Right renal cortex interstitium (tissue), 3 donors: ENCODE results near the gene KLHL42. TPM values are rescaled to one million over a fixed set of nuclear protein-coding genes. Genes with fewer than 3 reads are reported as not detected.

ENCODE experiments used
- DNase-seq, 3 donors: peaks; one replicate each; pipeline ENCODE4 v3.0.0-alpha.2; 2013; ENCODE audit warnings: low read depth in 3 of 3, low spot score in 2 of 3
- polyA plus RNA-seq, 3 donors: library from polyadenylated mRNA; unstranded; fragments of 120-200 nt; gene quantifications; one replicate each; pipeline ENCODE4 v1.2.1, GENCODE V29; 2013; ENCODE audit not compliant: insufficient read length in 3 of 3

KLHL42 gene
- polyA plus RNA-seq, 3 donors = 28.0 to 32.8 (median 30.5) TPM

- peak in 2 of 3 donors; percentile 26 to 36 for DNase-seq
Measured at GRCh38 chr12:27780612-27781408, 777 bp downstream of the KLHL42 start.

- DNase-seq = no peak
Measured at GRCh38 chr12:27781680-27782079, 1.6 kb downstream of the KLHL42 start.

GRCh38 chr12:27782481-27782880 lies 2.4 kb downstream of the KLHL42 start:
- DNase-seq = no peak

- no peak for DNase-seq
Measured at GRCh38 chr12:27785882-27786570, 6.0 kb downstream of the KLHL42 start.

GRCh38 chr12:27787559-27787958 lies 7.5 kb downstream of the KLHL42 start:
- no peak for DNase-seq

- no peak for DNase-seq
Measured at GRCh38 chr12:27790179-27790578, 10.1 kb downstream of the KLHL42 start.

GRCh38 chr12:27794818-27795584 lies 15.0 kb downstream of the KLHL42 start:
- DNase-seq = no peak

GRCh38 chr12:27796128-27796527 lies 16.1 kb downstream of the KLHL42 start:
- no peak for DNase-seq

GRCh38 chr12:27797301-27798025 lies 17.4 kb downstream of the KLHL42 start:
- no peak for DNase-seq

- no peak for DNase-seq
Measured at GRCh38 chr12:27800819-27801218, 20.8 kb downstream of the KLHL42 start.

- no peak for DNase-seq
Measured at GRCh38 chr12:27801630-27802029, 21.6 kb downstream of the KLHL42 start.

GRCh38 chr12:27802511-27802910 lies 22.5 kb downstream of the KLHL42 start:
- no peak for DNase-seq

GRCh38 chr12:27802936-27803335 lies 22.9 kb downstream of the KLHL42 start:
- no peak for DNase-seq

- DNase-seq = no peak
Measured at GRCh38 chr12:27805238-27805637, 25.2 kb downstream of the KLHL42 start.

GRCh38 chr12:27806259-27806658 lies 26.2 kb downstream of the KLHL42 start:
- DNase-seq = no peak

GRCh38 chr12:27807063-27807703 lies 27.1 kb downstream of the KLHL42 start:
- no peak for DNase-seq

- no peak for DNase-seq
Measured at GRCh38 chr12:27808841-27809240, 28.8 kb downstream of the KLHL42 start.

GRCh38 chr12:27810756-27811155 lies 30.7 kb downstream of the KLHL42 start:
- no peak for DNase-seq

- DNase-seq = no peak
Measured at GRCh38 chr12:27812502-27812901, 32.5 kb downstream of the KLHL42 start.

GRCh38 chr12:27814411-27814810 lies 34.4 kb downstream of the KLHL42 start:
- no peak for DNase-seq
